Prostate gland (tissue), 2 donors: ENCODE results near the gene SPATS2.

Experiments used
- CTCF ChIP-seq, 4 experiments: fragments of 200-600 bp in 2 of 4; fragments of 450-650 bp in 2 of 4; sonication (generic) in 2 of 4; IDR thresholded peaks; 1 replicate in 3 of 4; 2 replicates in 1 of 4; pipeline ENCODE4 v1.5.1; 2016 to 2019; ENCODE audit warnings: antibody characterized with exemption in 4 of 4, mild to moderate bottlenecking in 2 of 4, moderate library complexity in 2 of 4
- POLR2A ChIP-seq: fragments of 450-650 bp; IDR thresholded peaks from one replicate; pipeline ENCODE4 v1.6.1; 2016; ENCODE audit warnings: antibody characterized with exemption, mild to moderate bottlenecking

GRCh38 chr12:49366652-49367380 is 446 bp upstream of the SPATS2 start:
- peak in 3 of 4 experiments; percentile 21 to 57 (median 38) for TF ChIP-seq CTCF (IDR thresholded peaks at IDR 0.05)
- TF ChIP-seq POLR2A = peak; percentile 73
